ENCODE results near the gene ARHGAP24. TPM values are rescaled to one million over a fixed set of nuclear protein-coding genes. Genes with fewer than 3 reads are reported as not detected.

ARHGAP24 gene
- total RNA-seq, 1 experiment from 2014 or later, result 2.1 TPM

DNA sequence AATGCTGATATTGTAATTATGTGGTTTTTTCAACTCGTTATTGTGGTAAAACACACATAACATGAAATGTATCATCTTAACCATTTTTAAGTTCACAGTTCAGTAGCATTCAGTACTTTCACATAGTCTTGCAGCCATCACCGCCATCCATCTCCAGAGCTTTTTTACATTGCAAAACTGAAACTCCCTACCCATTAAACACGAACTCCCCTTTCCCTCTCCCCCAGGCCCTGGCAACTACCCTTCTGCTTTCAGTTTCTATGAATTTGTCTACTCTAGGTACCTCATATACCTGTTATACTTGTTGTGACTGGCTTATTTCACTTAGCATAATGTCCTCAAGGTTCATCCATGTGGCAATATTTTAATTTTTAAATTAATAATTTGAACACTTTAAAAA is 504.3 kb downstream of the ARHGAP24 start:
- Mint-ChIP-seq H3K4me1 (peaks cover 5% of the 10 kb centered on the region), H3K36me3 (no peaks in the 10 kb centered on the region), H3K9me3 (peaks cover 5% of the 10 kb centered on the region; the same call in 1 of the 2 replicates), H3K27ac (no peak overlapping the region), H3K4me3 (no peak overlapping the region), H3K27me3 (ENCODE audit: low read depth) (no peaks in the 10 kb centered on the region)
- TF ChIP-seq, protein P1, sequence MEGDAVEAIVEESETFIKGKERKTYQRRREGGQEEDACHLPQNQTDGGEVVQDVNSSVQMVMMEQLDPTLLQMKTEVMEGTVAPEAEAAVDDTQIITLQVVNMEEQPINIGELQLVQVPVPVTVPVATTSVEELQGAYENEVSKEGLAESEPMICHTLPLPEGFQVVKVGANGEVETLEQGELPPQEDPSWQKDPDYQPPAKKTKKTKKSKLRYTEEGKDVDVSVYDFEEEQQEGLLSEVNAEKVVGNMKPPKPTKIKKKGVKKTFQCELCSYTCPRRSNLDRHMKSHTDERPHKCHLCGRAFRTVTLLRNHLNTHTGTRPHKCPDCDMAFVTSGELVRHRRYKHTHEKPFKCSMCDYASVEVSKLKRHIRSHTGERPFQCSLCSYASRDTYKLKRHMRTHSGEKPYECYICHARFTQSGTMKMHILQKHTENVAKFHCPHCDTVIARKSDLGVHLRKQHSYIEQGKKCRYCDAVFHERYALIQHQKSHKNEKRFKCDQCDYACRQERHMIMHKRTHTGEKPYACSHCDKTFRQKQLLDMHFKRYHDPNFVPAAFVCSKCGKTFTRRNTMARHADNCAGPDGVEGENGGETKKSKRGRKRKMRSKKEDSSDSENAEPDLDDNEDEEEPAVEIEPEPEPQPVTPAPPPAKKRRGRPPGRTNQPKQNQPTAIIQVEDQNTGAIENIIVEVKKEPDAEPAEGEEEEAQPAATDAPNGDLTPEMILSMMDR (IDR thresholded peaks at IDR 0.05), result no peak
- TF ChIP-seq ZNF423 (CRISPR knock-in tag; IDR thresholded peaks at IDR 0.05), result no peak
- no peak for TF ChIP-seq NFYB (CRISPR knock-in tag; conservative IDR thresholded peaks at IDR 0.05; ENCODE audit: low read depth)
- TF ChIP-seq ZNF416 (CRISPR knock-in tag; IDR thresholded peaks at IDR 0.05), result no peak
- TF ChIP-seq, protein P2, sequence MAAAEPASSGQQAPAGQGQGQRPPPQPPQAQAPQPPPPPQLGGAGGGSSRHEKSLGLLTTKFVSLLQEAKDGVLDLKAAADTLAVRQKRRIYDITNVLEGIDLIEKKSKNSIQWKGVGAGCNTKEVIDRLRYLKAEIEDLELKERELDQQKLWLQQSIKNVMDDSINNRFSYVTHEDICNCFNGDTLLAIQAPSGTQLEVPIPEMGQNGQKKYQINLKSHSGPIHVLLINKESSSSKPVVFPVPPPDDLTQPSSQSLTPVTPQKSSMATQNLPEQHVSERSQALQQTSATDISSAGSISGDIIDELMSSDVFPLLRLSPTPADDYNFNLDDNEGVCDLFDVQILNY (CRISPR knock-in tag; IDR thresholded peaks at IDR 0.05), result no peak
- TF ChIP-seq, protein P3, sequence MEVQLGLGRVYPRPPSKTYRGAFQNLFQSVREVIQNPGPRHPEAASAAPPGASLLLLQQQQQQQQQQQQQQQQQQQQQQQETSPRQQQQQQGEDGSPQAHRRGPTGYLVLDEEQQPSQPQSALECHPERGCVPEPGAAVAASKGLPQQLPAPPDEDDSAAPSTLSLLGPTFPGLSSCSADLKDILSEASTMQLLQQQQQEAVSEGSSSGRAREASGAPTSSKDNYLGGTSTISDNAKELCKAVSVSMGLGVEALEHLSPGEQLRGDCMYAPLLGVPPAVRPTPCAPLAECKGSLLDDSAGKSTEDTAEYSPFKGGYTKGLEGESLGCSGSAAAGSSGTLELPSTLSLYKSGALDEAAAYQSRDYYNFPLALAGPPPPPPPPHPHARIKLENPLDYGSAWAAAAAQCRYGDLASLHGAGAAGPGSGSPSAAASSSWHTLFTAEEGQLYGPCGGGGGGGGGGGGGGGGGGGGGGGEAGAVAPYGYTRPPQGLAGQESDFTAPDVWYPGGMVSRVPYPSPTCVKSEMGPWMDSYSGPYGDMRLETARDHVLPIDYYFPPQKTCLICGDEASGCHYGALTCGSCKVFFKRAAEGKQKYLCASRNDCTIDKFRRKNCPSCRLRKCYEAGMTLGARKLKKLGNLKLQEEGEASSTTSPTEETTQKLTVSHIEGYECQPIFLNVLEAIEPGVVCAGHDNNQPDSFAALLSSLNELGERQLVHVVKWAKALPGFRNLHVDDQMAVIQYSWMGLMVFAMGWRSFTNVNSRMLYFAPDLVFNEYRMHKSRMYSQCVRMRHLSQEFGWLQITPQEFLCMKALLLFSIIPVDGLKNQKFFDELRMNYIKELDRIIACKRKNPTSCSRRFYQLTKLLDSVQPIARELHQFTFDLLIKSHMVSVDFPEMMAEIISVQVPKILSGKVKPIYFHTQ (CRISPR knock-in tag; IDR thresholded peaks at IDR 0.05), result no peak
- no peak for TF ChIP-seq ZBTB21 (CRISPR knock-in tag; IDR thresholded peaks at IDR 0.05; ENCODE audit: borderline replicate concordance)
- TF ChIP-seq JUN (CRISPR knock-in tag; IDR thresholded peaks at IDR 0.05), result no peak
- TF ChIP-seq, protein P4, sequence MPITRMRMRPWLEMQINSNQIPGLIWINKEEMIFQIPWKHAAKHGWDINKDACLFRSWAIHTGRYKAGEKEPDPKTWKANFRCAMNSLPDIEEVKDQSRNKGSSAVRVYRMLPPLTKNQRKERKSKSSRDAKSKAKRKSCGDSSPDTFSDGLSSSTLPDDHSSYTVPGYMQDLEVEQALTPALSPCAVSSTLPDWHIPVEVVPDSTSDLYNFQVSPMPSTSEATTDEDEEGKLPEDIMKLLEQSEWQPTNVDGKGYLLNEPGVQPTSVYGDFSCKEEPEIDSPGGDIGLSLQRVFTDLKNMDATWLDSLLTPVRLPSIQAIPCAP (CRISPR knock-in tag; IDR thresholded peaks at IDR 0.05), result no peak
- TF ChIP-seq, protein P5, sequence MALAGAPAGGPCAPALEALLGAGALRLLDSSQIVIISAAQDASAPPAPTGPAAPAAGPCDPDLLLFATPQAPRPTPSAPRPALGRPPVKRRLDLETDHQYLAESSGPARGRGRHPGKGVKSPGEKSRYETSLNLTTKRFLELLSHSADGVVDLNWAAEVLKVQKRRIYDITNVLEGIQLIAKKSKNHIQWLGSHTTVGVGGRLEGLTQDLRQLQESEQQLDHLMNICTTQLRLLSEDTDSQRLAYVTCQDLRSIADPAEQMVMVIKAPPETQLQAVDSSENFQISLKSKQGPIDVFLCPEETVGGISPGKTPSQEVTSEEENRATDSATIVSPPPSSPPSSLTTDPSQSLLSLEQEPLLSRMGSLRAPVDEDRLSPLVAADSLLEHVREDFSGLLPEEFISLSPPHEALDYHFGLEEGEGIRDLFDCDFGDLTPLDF (CRISPR knock-in tag; IDR thresholded peaks at IDR 0.05), result no peak
- TF ChIP-seq TEAD4 (CRISPR knock-in tag; IDR thresholded peaks at IDR 0.05), result no peak
- TF ChIP-seq TCF7 (CRISPR knock-in tag; IDR thresholded peaks at IDR 0.05; ENCODE audit: low read depth), result no peak
- no peak for TF ChIP-seq MXD4 (CRISPR knock-in tag; IDR thresholded peaks at IDR 0.05; ENCODE audit: borderline replicate concordance)
- TF ChIP-seq, protein P6, sequence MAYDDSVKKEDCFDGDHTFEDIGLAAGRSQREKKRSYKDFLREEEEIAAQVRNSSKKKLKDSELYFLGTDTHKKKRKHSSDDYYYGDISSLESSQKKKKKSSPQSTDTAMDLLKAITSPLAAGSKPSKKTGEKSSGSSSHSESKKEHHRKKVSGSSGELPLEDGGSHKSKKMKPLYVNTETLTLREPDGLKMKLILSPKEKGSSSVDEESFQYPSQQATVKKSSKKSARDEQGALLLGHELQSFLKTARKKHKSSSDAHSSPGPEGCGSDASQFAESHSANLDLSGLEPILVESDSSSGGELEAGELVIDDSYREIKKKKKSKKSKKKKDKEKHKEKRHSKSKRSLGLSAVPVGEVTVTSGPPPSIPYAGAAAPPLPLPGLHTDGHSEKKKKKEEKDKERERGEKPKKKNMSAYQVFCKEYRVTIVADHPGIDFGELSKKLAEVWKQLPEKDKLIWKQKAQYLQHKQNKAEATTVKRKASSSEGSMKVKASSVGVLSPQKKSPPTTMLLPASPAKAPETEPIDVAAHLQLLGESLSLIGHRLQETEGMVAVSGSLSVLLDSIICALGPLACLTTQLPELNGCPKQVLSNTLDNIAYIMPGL (CRISPR knock-in tag; IDR thresholded peaks at IDR 0.05), result no peak
- no peak for TF ChIP-seq ZNF232 (CRISPR knock-in tag; IDR thresholded peaks at IDR 0.05)
- no peak for TF ChIP-seq GTF2I (CRISPR knock-in tag; conservative IDR thresholded peaks at IDR 0.05)
- TF ChIP-seq, protein P7, sequence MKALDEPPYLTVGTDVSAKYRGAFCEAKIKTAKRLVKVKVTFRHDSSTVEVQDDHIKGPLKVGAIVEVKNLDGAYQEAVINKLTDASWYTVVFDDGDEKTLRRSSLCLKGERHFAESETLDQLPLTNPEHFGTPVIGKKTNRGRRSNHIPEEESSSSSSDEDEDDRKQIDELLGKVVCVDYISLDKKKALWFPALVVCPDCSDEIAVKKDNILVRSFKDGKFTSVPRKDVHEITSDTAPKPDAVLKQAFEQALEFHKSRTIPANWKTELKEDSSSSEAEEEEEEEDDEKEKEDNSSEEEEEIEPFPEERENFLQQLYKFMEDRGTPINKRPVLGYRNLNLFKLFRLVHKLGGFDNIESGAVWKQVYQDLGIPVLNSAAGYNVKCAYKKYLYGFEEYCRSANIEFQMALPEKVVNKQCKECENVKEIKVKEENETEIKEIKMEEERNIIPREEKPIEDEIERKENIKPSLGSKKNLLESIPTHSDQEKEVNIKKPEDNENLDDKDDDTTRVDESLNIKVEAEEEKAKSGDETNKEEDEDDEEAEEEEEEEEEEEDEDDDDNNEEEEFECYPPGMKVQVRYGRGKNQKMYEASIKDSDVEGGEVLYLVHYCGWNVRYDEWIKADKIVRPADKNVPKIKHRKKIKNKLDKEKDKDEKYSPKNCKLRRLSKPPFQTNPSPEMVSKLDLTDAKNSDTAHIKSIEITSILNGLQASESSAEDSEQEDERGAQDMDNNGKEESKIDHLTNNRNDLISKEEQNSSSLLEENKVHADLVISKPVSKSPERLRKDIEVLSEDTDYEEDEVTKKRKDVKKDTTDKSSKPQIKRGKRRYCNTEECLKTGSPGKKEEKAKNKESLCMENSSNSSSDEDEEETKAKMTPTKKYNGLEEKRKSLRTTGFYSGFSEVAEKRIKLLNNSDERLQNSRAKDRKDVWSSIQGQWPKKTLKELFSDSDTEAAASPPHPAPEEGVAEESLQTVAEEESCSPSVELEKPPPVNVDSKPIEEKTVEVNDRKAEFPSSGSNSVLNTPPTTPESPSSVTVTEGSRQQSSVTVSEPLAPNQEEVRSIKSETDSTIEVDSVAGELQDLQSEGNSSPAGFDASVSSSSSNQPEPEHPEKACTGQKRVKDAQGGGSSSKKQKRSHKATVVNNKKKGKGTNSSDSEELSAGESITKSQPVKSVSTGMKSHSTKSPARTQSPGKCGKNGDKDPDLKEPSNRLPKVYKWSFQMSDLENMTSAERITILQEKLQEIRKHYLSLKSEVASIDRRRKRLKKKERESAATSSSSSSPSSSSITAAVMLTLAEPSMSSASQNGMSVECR (CRISPR knock-in tag; IDR thresholded peaks at IDR 0.05; ENCODE audit: borderline replicate concordance), result no peak
- no peak for TF ChIP-seq NFATC4 (CRISPR knock-in tag; IDR thresholded peaks at IDR 0.05)
- POLR2A ChIA-PET, result no interaction called here
- DNase-seq (ENCODE audit: low spot score), result no peak
- ATAC-seq, result no peak
- CTCF ChIA-PET, result interaction anchor here (1.8 kb wide), 1 partner anchor 182 kb away, joined by 7 read pairs; no protein-coding TSS in a partner anchor
